GM12873 (cell line): Measurements from ENCODE around the gene MAD1L1.

Source experiments
- TF ChIP-seq, protein P1 (sequence below): IDR thresholded peaks from 2 replicates; pipeline ENCODE4 v1.5.1; 2012; ENCODE audit warnings: low read depth, mild to moderate bottlenecking, moderate library complexity, low read length, control low read depth; ENCODE audit not compliant: insufficient read depth; ENCODE audit errors: missing control alignments

The MAD1L1 gene

DNA sequence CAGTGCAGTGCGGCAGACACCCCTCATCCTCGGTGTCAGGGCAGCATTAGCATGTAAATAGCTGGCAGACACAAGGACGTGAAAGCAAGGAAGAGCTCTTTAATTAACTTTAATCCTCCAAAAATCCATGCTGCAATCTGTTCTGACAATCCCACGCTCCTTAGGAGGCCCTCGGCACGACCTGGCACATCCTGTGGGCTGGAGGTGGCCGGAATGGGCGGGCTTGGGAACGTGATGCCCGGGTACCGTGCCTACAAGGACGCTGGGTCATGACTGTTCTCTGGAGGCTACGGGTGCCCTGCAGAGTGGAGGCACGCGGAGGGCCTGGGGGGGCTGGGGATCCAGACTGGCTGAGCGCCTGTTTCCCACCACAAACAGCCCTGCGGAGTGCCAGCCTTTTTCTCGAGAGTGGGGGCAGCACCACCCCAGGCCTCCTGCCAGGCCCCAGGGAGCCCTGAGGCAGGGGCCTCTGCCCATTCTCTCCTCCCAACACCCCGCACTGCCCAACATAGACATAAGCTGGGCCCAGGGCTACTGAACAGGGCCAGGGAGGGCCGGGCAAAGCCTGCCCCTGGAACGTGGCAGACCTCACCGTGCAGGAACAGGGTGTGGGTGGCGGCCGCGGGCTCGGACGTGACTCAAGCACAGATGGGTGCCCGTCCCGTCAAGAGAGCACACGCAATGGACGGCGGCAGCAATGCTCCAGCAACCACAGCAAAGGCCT, 189.3 kb downstream of the MAD1L1 start:
- TF ChIP-seq, protein P1, sequence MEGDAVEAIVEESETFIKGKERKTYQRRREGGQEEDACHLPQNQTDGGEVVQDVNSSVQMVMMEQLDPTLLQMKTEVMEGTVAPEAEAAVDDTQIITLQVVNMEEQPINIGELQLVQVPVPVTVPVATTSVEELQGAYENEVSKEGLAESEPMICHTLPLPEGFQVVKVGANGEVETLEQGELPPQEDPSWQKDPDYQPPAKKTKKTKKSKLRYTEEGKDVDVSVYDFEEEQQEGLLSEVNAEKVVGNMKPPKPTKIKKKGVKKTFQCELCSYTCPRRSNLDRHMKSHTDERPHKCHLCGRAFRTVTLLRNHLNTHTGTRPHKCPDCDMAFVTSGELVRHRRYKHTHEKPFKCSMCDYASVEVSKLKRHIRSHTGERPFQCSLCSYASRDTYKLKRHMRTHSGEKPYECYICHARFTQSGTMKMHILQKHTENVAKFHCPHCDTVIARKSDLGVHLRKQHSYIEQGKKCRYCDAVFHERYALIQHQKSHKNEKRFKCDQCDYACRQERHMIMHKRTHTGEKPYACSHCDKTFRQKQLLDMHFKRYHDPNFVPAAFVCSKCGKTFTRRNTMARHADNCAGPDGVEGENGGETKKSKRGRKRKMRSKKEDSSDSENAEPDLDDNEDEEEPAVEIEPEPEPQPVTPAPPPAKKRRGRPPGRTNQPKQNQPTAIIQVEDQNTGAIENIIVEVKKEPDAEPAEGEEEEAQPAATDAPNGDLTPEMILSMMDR: no peak

DNA sequence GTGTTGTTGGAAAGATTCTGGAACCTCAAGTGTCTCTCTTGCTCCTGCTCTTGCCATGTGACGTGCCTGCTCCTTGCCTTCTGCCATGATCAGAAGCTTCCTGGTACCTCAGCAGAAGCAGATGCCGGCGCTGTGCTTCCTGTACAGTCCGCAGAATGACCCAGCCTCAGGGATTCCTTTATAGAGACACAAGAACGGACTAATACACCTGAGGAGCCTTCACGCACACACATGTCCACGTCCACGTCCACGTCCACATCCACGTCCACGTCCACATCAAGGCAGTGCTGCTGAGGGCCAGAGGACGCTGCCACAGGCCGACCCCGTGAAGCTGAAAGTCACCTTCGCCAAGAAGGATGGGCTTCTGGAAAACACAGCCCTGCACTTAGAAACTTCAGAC, 190.1 kb downstream of the MAD1L1 start:
- TF ChIP-seq, protein P1: no peak

DNA sequence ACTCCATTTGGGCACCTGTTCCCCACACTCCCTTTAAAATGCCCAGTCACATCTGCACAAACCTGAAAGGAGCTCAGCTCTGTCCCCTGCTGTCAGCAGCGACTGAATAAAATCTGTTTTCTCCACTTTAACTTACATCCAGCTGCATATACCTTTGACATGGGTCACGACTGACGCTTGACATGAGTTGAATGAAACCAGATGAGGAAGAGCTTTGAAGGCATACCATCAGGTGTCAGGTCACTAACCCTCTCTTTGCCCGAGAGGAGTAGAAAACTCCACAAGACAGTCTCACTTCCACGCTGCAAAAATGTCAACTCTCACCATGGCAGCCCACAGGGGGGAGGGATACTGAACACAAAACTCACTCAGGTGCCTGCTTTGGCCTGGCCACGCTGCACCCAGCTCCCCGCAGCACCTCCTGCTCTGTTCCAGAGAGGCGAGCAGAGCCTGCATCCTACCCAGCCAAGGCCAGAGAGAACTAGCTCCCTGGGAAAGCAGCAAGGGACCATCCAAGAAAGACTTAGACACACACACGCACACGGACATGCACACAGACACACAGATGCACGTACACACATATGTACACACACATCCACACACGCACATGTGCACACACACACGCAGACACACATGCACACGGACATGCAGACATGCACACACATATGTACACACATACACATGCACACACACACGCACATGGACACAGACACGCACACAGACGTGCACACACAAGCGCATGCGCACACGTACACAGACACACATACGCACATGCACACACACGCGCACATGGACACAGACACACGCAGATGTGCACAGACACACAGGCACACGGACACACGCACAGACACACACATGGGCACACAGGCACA, 191.0 kb downstream of the MAD1L1 start:
- TF ChIP-seq, protein P1: no peak

DNA sequence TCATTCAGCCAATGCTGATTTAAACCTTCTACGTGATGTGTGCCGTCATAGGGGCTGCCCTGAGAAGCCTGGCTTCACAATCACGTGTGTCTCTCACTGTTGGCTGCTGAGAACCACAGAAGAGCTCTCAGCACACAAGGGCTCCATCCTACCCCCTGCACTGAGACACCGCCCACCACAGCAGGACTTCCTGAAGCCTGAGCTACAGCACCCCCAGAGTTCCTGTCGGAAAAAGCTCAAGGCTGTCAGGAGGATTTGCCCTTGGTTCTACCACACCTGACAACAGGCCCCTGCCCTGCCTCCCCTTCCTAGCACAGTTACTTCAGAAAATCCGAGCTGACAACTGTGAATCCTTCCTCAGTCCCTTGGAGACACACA, 191.9 kb downstream of the MAD1L1 start:
- TF ChIP-seq, protein P1: no peak

DNA sequence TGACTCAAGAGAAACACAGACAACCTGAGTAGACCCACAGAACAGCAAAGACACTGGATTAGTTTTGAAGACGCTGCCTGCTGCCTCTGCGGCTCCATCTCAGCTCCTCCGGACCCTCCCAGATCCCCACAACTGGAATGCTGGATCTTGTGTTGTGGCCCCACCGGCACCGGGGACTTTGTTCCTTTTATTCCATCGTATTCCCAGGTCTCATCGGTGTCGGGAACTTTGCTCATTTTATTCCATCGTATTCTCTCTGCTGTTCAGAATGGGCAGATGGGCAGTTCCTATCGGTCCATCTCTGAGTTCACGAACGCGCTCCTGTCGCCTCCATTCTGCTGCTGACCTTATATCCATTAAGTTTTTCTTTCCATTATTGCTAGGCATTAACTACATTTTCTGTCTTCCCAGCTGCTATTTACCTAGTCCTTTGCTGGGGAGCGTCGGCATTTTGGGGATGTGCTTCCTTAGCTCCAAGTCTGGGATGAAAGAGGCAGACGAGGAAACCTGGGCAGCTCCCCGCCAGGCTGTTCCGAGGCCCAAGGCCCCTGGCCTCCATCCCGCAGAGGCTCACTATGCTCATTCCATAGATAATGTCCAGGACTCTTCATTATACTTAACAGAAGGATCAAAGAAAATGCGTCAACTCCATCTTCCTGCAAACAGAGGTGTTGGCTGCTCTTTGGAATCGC, 192.4 kb downstream of the MAD1L1 start:
- TF ChIP-seq, protein P1: no peak

DNA sequence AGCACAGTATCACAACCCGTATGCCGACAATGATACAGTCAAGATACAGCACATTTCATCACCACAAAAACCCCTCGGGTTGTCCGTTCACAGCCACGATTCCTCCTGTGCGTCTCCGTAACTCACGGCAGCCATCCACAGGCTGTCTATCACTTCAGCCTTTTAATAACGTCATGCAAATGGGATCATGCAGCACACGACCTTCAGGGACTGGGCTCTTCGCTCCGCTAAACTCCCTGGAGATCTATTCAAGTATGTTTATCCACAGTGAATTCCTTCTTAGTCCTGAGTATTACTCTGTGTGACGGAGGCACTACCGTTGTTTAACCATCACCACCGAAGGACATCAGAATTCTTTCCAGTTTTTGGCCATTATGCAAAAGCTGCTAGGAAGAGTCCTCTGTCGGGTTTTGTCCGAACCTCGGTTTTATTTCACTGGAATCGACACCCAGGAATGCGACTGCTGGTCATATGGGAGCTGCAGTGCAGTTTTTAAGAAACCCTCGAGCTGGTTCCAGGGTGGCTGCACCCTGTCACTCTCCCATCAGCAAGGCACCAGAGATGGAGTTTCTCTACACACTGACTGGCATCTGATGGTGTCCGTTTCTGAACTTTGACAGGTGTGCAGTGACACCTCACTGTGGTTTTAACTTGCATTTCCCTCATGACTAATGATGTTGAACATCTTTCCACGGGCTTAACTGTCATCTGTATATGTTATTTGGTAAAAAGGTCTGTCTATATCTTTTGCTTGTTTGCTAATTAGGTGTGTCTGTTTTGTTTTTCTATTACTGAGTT, 193.6 kb downstream of the MAD1L1 start:
- TF ChIP-seq, protein P1: no peak
